ENCODE measurements around the gene BCKDHB. TPM values are rescaled to one million over a fixed set of nuclear protein-coding genes. Genes with fewer than 3 reads are reported as not detected.

Gene BCKDHB
- total and polyA plus RNA-seq, 2 donors (not counting 3 experiments of a cell fraction or from before 2014, with no cell fraction given), result 5.6 to 12.2 TPM

GRCh38 chr6:80104520-80104919 is 2.0 kb upstream of the BCKDHB start:
- Histone ChIP-seq H3K27ac (ENCODE audit: insufficient read depth, low read depth, low read length) (no peak overlapping the region), H3K9me1 (replicated peaks; ENCODE audit: control insufficient read depth, extremely low read depth, insufficient read depth, low read length) (no peaks in the 10 kb centered on the region), H2AFZ (ENCODE audit: low read depth, low read length) (no peak overlapping the region), H3K4me1 (ENCODE audit: control insufficient read depth, extremely low read depth, insufficient read depth, low read length) (peaks cover 3% of the 10 kb centered on the region), H4K20me1 (replicated peaks; ENCODE audit: control insufficient read depth, extremely low read depth, insufficient read depth, low read length) (no peaks in the 10 kb centered on the region), H3K4me2 (ENCODE audit: insufficient read depth, low read length) (no peak overlapping the region), H3K9ac (replicated peaks; ENCODE audit: extremely low read depth, insufficient read depth, low read length) (no peak overlapping the region), H3K9me3 (replicated peaks; ENCODE audit: control insufficient read depth, insufficient read depth, low read length) (no peaks in the 10 kb centered on the region), H3K27me3 (ENCODE audit: control insufficient read depth in 2 of 2, insufficient read depth in 2 of 2, low read length in 2 of 2) (peaks cover 7 to 9% of the 10 kb centered on the region in 2 experiments), H3K4me3 (replicated peaks in 1 of 3; ENCODE audit: insufficient read depth in 1 of 3, low read depth in 1 of 3, low read length in 3 of 3) (no peak overlapping the region), H3K36me3 (ENCODE audit: control insufficient read depth in 2 of 2, extremely low read depth in 1 of 2, insufficient read depth in 2 of 2, low read length in 2 of 2) (no peaks in the 10 kb centered on the region), H3K79me2 (ENCODE audit: control insufficient read depth, insufficient read depth, low read length) (no peaks in the 10 kb centered on the region)
- dilution Hi-C loops (cut with MboI; ENCODE audit: extremely low pct_ligation_motif_present, low sequenced_read_pairs), result no loop called here
- intact Hi-C loops (cut with micrococcal nuclease), result no loop called here
- POLR2A ChIA-PET, result no interaction called here
- no TSS peak for BruUV-seq (replicated peaks)
- CTCF ChIA-PET, result interaction anchor here (0.9 to 1.4 kb wide), 2 partner anchors 9 to 156 kb away, joined by 3 to 5 read pairs; no protein-coding TSS in a partner anchor
- DNase-seq (ENCODE audit: low read depth, low spot score) (no peak), FAIRE-seq (no peak)
- TF ChIP-seq POLR2A (IDR thresholded peaks at IDR 0.05; ENCODE audit: low read depth, low read length) (no peak), MYC (IDR thresholded peaks at IDR 0.05; ENCODE audit: low read depth, low read length) (no peak), CTCF (IDR thresholded peaks at IDR 0.05; ENCODE audit: extremely low read depth in 1 of 2, insufficient read depth in 1 of 2, low read depth in 1 of 2, low read length in 2 of 2) (no peak), FOS (IDR thresholded peaks at IDR 0.05; ENCODE audit: borderline replicate concordance, insufficient read depth, low read length) (no peak), POLR2AphosphoS5 (IDR thresholded peaks at IDR 0.05; ENCODE audit: insufficient read depth, low read depth, low read length) (no peak), MAX (IDR thresholded peaks at IDR 0.05; ENCODE audit: insufficient read depth, insufficient read length) (no peak), EZH2 (IDR thresholded peaks at IDR 0.05; ENCODE audit: borderline replicate concordance, low read depth, low read length, severe bottlenecking) (no peak), JUN (IDR thresholded peaks at IDR 0.05; ENCODE audit: borderline replicate concordance, insufficient read depth, insufficient read length, low read depth) (no peak), GATA2 (IDR thresholded peaks at IDR 0.05; ENCODE audit: insufficient read depth, insufficient read length, low read depth, low read length) (no peak)

Data from endothelial cell of umbilical vein (primary cell).